HCT116 (cell line): ENCODE results near the gene RYR2. TPM values are rescaled to one million over a fixed set of nuclear protein-coding genes. Genes with fewer than 3 reads are reported as not detected.

Source experiments
- ATAC-seq: fragments of 200-7000 bp; cut with Tn5 transposase; 2 replicates; pipeline ENCODE4 v1.9.1; 2020; ENCODE audit warnings: mild to moderate bottlenecking, moderate library complexity
- BruUV-seq: library from RNA; stranded (reverse); fragments of 400-500 nt; replicated peaks from 2 replicates; lab custom pipeline; 2021; lab: Mats Ljungman, UMichigan
- CTCF ChIA-PET: fragments of 300-600 bp; sonication (Branson Sonifier 250); formaldehyde crosslinking; loops from one replicate; lab custom pipeline; 2021; ENCODE audit warnings: antibody characterized with exemption; lab: Charles Lee
- POLR2A ChIA-PET: fragments of 300-600, 350-600 bp; sonication (Branson Sonifier 250); formaldehyde crosslinking; loops from one replicate; lab custom pipeline; 2021; ENCODE audit warnings: antibody characterized with exemption; lab: Charles Lee
- RAD21 ChIA-PET, 2 experiments: fragments of 300-600 bp; sonication (Branson Sonifier 250); formaldehyde crosslinking; loops; one replicate each; lab custom pipeline; 2023; ENCODE audit warnings: low total read pairs in 2 of 2; ENCODE audit not compliant: uncharacterized antibody in 2 of 2, unreplicated experiment in 2 of 2, low non-redundant PET in 1 of 2; lab: Charles Lee
- DNase-seq: peaks from one replicate; pipeline ENCODE4 v3.0.0-alpha.2; 2010; ENCODE audit warnings: low read depth, low spot score
- H2AFZ ChIP-seq: fragments of 200-600 bp; shearing (Covaris generic), sonication (generic); 2 replicates; pipeline ENCODE4 v1.6.1; 2017; ENCODE audit warnings: low read depth, mixed run types, mixed read lengths, antibody characterized with exemption, low read length; ENCODE audit not compliant: poor library complexity, severe bottlenecking
- H3K27ac ChIP-seq: 2 replicates; pipeline ENCODE4 v1.5.1; 2012; ENCODE audit warnings: low read depth, low read length
- H3K27me3 ChIP-seq: fragments of 200-600 bp; sonication (generic); 2 replicates; pipeline ENCODE4 v1.6.1; 2016; ENCODE audit warnings: mixed run types, low read length, mixed read lengths; ENCODE audit not compliant: insufficient read depth
- H3K36me3 ChIP-seq, 2 experiments: fragments of 200-500 bp in 1 of 2; fragments of 200-600 bp in 1 of 2; sonication (Bioruptor generic) in 1 of 2; sonication (generic) in 1 of 2; 2 replicates each; pipeline versions ENCODE4 v1.5.1 to v1.6.1; 2014 to 2016; ENCODE audit warnings: low read length in 2 of 2, inconsistent platforms in 1 of 2, mixed read lengths in 1 of 2, mixed run types in 1 of 2; ENCODE audit not compliant: insufficient read depth in 2 of 2, control insufficient read depth in 1 of 2
- H3K4me1 ChIP-seq, 2 experiments: fragments of 200-600 bp in 1 of 2; sonication (generic) in 1 of 2; 2 replicates each; pipeline versions ENCODE4 v1.5.1 to v1.6.1; 2012 to 2017; ENCODE audit warnings: low read length in 2 of 2, inconsistent platforms in 1 of 2, mild to moderate bottlenecking in 1 of 2, mixed read lengths in 1 of 2, mixed run types in 1 of 2, moderate library complexity in 1 of 2; ENCODE audit not compliant: insufficient read depth in 2 of 2, control insufficient read depth in 1 of 2
- H3K4me2 ChIP-seq: fragments of 200-600 bp; sonication (generic); 2 replicates; pipeline ENCODE4 v1.6.1; 2017; ENCODE audit warnings: mixed run types, low read length, mixed read lengths
- H3K4me3 ChIP-seq, 2 experiments: fragments of 200-600 bp in 1 of 2; sonication (generic) in 1 of 2; replicated peaks in 1 of 2; 2 replicates each; pipeline ENCODE4 v1.5.1; 2011 to 2016; ENCODE audit warnings: low read length in 2 of 2, control low read depth in 1 of 2, low read depth in 1 of 2, mild to moderate bottlenecking in 1 of 2, mixed read lengths in 1 of 2, mixed run types in 1 of 2
- H3K79me2 ChIP-seq: fragments of 200-600 bp; sonication (generic); 2 replicates; pipeline ENCODE4 v1.6.1; 2017; ENCODE audit warnings: mild to moderate bottlenecking, mixed run types, low read length, moderate library complexity, mixed read lengths; ENCODE audit not compliant: insufficient read depth
- H3K9ac ChIP-seq: fragments of 200-600 bp; sonication (generic); 2 replicates; pipeline ENCODE4 v1.6.1; 2016; ENCODE audit warnings: low read length, mixed read lengths
- H3K9me2 ChIP-seq: fragments of 200-600 bp; sonication (generic), shearing (Covaris generic); 2 replicates; pipeline ENCODE4 v1.6.1; 2017; ENCODE audit warnings: mixed run types, mild to moderate bottlenecking, moderate library complexity; ENCODE audit not compliant: insufficient read depth
- H3K9me3 ChIP-seq, 2 experiments: fragments of 200-500 bp in 1 of 2; fragments of 200-600 bp in 1 of 2; sonication (Bioruptor generic) in 1 of 2; sonication (generic) in 1 of 2; 2 replicates each; pipeline ENCODE4 v1.6.1; 2014 to 2017; ENCODE audit warnings: low read length in 2 of 2, mixed read lengths in 2 of 2, inconsistent platforms in 1 of 2, low read depth in 1 of 2, mild to moderate bottlenecking in 1 of 2, mixed run types in 1 of 2, moderate library complexity in 1 of 2; ENCODE audit not compliant: control insufficient read depth in 1 of 2, insufficient read depth in 1 of 2
- H4K20me1 ChIP-seq: fragments of 200-600 bp; sonication (generic), shearing (Covaris generic); 2 replicates; pipeline ENCODE4 v1.6.1; 2017; ENCODE audit warnings: mixed run types, mild to moderate bottlenecking, moderate library complexity; ENCODE audit not compliant: insufficient read depth
- ATF3 ChIP-seq: IDR thresholded peaks from 2 replicates; pipeline ENCODE4 v1.6.1; 2012
- EGR1 ChIP-seq: IDR thresholded peaks from 2 replicates; pipeline ENCODE4 v1.6.1; 2012; ENCODE audit warnings: low read depth
- EZH2 ChIP-seq: fragments of 200-600 bp; sonication (generic); IDR thresholded peaks from 2 replicates; pipeline ENCODE4 v1.6.1; 2017; ENCODE audit warnings: antibody characterized with exemption, mixed run types
- EZH2phosphoT487 ChIP-seq: fragments of 200-600 bp; IDR thresholded peaks from 2 replicates; pipeline ENCODE4 v1.6.1; 2018; ENCODE audit warnings: antibody characterized with exemption, borderline replicate concordance
- JUND ChIP-seq: IDR thresholded peaks from 2 replicates; pipeline ENCODE4 v1.6.1; 2012
- MAX ChIP-seq: IDR thresholded peaks from 2 replicates; pipeline ENCODE4 v1.6.1; 2012
- RAD21 ChIP-seq: IDR thresholded peaks from 2 replicates; pipeline ENCODE4 v1.6.1; 2012; ENCODE audit warnings: low read depth, mild to moderate bottlenecking
- SIN3A ChIP-seq: IDR thresholded peaks from 2 replicates; pipeline ENCODE4 v1.6.1; 2012; ENCODE audit warnings: low read depth
- SP1 ChIP-seq: IDR thresholded peaks from 2 replicates; pipeline ENCODE4 v1.6.1; 2012; ENCODE audit warnings: low read depth
- YY1 ChIP-seq: IDR thresholded peaks from 2 replicates; pipeline ENCODE4 v1.6.1; 2011; ENCODE audit warnings: low read length, low read depth, moderate library complexity, mild to moderate bottlenecking; ENCODE audit not compliant: insufficient replicate concordance; ENCODE audit errors: extremely low read depth
- ZBTB33 ChIP-seq: IDR thresholded peaks from 2 replicates; pipeline ENCODE4 v1.6.1; 2011; ENCODE audit warnings: mild to moderate bottlenecking, low read length, moderate library complexity; ENCODE audit not compliant: insufficient replicate concordance; ENCODE audit errors: extremely low read depth
- ZFX ChIP-seq: fragments of 450-650 bp; IDR thresholded peaks from 2 replicates; pipeline ENCODE4 v1.6.1; 2017
- intact Hi-C: fragments of 100-400 bp; cut with micrococcal nuclease; formaldehyde crosslinking; loops from 2 replicates; pipeline ENCODE4 v1.10.0; 2022
- total RNA-seq: library from RNA; stranded (reverse); gene quantifications from one replicate; pipeline ENCODE4 v1.2.1, GENCODE V29; 2021; ENCODE audit not compliant: unreplicated experiment

RYR2 gene
- total RNA-seq, 1 experiment from 2014 or later, result 0.02 TPM

- POLR2A ChIA-PET, result no interaction called here
Observed at GRCh38 chr1:237539055-237539454, 497.1 kb downstream of the RYR2 start.

GRCh38 chr1:237542525-237543418 is 500.8 kb downstream of the RYR2 start:
- Histone ChIP-seq H3K9me3 (no peaks in the 10 kb centered on the region; a peak in 1 of 4 replicates), H3K27ac (no peak overlapping the region), H4K20me1 (no peaks in the 10 kb centered on the region), H3K4me3 (no peak overlapping the region), H3K36me3 (no peaks in the 10 kb centered on the region), H3K9ac (no peak overlapping the region), H3K4me2 (no peak overlapping the region), H2AFZ (no peak overlapping the region), H3K9me2 (no peaks in the 10 kb centered on the region), H3K27me3 (no peaks in the 10 kb centered on the region), H3K79me2 (no peaks in the 10 kb centered on the region), H3K4me1 (no peaks in the 10 kb centered on the region)
- ChIA-PET CTCF (no interaction called here), RAD21 (no interaction called here), POLR2A (no interaction called here)
- intact Hi-C loops, result no loop called here
- no peak for DNase-seq
- BruUV-seq, result no TSS peak
- ATAC-seq, result no peak
- TF ChIP-seq EGR1 (no peak), SP1 (no peak), RAD21 (no peak), ATF3 (no peak), JUND (no peak), SIN3A (no peak), EZH2phosphoT487 (no peak), MAX (no peak), EZH2 (no peak), YY1 (no peak), ZFX (no peak)

More at GRCh38 chr1:237539055-237539454, 497.1 kb downstream of the RYR2 start:
- Histone ChIP-seq H3K4me2 (no peak overlapping the region), H2AFZ (no peak overlapping the region), H4K20me1 (no peaks in the 10 kb centered on the region), H3K79me2 (no peaks in the 10 kb centered on the region), H3K9ac (no peak overlapping the region), H3K36me3 (no peaks in the 10 kb centered on the region), H3K4me1 (no peaks in the 10 kb centered on the region), H3K9me2 (no peaks in the 10 kb centered on the region), H3K9me3 (no peaks in the 10 kb centered on the region; a peak in 1 of 4 replicates), H3K27ac (no peak overlapping the region), H3K27me3 (no peaks in the 10 kb centered on the region), H3K4me3 (no peak overlapping the region)
- ATAC-seq (no peak), DNase-seq (no peak)
- intact Hi-C loops, result no loop called here
- CTCF ChIA-PET, result no interaction called here
- BruUV-seq, result no TSS peak
- no peak for TF ChIP-seq ZBTB33
- RAD21 ChIA-PET, result no interaction called here
